Measurements from ENCODE around the gene ANKRD18B.
"Not testable (repeated sequence)": the region's sequence is repeated elsewhere in the genome, so short reads cannot be mapped to it uniquely, and the experiment has no call there.

ANKRD18B gene

DNA sequence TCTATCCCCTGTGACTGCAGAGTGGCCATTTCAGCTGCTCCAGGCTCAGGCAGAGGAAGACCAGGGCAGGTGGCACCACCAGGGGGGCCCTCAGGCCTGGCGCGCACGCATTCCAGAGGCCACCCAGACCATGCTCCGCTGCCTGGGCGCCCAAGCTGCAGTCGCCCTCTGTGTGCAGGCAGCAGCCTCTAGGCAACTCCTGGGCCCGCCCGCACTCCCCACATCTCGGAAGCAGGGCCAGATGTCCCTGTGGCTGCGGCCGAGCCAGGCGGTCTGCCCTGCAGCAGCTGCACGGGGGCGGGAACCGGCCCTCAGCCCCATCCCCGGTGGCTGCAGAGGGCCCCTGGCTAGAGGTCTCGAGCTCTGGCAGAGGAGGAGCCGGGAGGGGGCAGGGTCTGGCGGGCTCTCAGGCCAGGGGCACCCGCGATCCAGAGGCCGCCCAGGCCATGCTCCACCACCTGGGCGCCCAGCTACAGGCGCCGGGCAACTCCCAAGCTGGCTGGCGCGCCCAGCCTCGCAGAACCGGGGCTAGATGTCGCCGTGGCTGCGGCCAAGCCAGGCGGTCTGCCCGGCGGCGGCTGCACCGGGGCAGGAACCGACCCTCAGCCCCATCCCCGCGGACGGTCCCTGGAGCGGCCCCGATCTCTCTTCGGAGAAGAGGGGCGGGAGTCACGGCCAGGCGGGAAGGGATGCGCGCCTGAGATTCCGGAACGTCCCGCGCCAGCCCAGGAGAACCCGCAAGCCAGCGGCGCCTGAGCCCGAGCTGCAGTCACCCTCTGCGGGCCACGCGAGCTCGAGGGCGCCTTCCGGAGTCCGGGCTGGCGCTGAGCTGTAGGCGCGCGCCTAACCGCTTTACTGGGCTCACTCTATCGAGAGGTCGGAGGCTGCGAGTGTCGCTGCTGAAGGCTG lies at the start of gene ANKRD18B:
Gene ANKRD18B (plus strand): TSS at position 855 of the 909 bp plus-strand sequence. CDS start 239 bp downstream, outside the sequence.
- DNase-seq: peak; percentile 84

DNA sequence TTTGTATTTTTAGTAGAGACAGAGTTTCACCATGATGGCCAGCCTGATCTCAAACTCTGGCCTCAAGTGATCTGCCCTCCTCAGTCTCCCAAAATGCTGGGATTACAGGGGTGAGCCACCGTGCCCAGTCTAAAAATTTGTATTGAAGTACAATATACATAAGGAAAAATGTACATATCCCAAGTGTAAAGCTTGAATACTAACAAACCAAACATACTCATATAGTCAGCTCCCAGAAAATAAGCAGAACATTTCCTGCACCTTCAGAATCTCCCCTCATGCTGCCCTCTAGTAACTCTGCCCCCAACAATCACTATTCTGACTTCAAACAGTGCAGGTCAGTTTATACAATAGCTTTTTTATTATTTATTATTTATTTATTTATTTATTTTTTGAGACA lies 48.7 kb upstream of the ANKRD18B start:
- DNase-seq: no peak

DNA sequence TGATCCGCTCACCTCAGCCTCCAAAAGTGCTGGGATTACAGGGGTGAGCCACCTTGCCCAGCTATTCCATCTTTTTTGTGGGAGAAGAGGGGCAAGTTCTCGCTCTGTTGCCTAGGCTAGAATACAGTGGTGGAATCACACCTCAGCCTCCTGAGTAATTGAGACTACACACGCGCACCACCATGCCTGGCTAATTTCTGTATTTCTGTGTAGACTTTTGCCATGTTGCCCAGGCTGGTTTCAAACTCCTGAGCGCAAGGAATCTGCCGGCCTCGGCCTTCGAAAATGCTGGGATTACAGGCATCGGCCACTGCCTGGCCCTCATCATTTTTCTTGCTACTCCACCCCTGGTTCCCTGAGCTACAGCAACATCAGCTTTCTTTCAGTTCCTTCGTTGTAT lies 47.5 kb upstream of the ANKRD18B start:
- no peak for DNase-seq

DNA sequence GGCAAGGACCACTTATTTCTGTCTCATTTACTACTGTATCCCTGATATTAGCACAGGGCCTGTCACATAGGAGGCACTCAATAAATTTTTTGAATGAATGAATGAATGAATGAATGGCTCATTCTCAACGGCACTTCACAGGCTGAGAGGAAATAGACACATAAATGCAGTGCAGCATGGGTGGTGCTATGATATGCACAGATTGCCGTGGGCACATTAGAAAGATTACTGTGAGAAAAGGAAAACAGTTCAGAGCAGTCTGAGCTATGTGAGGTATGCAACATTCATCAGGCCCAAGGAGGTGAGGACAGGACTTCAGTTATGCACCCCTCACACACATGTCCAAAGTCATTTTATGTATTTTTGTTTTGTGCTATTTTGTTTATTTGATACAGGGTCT lies 43.9 kb upstream of the ANKRD18B start:
- DNase-seq: no peak

DNA sequence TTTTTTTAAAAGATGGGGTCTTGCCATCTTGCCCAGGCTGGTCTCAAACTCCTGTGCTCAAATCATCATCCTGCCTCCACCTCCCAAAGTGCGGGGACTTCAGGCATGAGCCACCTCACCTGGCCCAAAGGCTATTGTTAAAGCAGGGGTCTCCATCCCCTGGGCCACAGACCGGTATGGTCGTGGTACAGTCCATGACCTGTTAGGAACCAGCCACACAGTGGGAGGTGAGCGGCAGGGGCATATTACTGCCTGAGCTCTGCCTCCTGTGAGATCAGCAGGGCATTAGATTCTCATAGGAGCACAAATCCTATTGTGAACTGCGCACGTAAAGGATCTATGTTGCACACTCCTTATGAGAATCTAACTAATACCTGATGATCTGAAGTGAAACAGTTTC lies 43.1 kb upstream of the ANKRD18B start:
- no peak for DNase-seq

DNA sequence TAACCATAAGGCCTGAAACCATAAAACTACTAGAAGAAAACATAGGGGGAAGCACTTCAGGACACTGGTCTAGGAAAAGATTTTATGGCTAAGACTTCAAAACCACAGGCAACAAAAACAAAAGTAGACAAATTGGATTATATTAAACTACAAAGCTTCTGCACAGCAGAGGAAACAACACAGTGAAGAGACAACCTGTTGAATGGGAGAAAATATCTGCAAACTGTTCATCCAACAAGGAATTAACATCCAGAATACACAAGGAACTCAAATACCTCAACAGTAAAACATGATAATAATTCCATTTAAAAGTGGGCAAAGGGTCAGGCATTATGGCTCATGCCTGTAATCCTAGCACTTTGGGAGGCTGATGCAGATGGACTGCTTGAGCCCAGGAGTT lies 38.7 kb upstream of the ANKRD18B start:
- DNase-seq: not testable (repeated sequence)

DNA sequence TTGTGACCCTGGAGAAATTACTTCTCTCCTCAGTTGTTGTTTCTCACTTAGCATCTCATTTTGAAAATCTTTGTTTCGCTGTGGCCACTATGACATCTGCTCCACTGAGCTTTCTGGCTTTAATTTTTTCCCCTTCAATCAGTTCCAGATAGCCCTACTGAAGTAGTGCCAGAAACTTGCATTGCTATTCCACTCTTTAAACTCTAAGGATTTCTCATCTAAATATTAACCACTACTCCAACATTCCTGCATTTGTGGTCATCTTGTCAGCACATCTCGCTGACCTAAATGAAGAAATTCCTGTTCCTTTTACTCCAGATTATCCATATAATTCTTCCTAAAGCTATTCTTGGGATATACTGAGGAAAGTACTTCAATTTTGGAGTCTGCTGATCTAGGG lies 35.0 kb upstream of the ANKRD18B start:
- no peak for DNase-seq

DNA sequence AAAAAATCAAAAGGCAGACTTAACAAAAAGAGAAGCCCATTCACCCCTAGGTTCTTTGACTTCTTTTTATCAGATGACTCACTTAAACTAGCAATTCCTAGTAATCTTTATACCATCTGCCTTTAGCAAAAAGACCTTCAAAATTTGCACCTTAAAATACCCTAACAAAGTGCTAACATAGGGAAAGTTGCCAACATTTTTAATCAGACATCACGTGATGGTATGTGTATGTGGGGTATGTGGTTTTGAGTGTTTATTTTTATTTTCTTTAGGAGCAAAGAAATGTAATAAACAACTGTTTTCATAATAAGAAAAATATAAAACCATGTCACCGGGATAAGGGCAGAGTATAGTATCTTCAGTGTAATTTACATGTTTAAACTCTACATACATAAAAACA lies 30.2 kb upstream of the ANKRD18B start:
- DNase-seq: not testable (repeated sequence)

DNA sequence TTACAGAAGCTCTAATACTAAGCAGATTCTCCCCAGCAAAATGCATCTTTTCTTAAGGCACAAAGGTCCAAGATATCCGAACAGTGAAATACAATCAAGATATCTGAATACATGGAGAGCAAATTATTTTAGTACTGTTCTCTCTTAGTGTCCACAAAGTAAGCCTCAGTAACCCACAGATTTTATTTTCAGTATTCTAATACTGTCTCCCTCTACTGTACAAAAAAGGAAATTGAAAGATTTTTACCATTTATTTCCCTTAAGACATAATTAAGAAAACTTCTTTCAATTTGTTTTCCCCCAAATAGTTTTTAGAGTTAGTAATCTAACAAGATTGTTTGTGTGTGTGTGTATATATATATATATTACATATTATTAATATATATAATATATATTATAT lies 25.7 kb upstream of the ANKRD18B start:
- DNase-seq: no peak

DNA sequence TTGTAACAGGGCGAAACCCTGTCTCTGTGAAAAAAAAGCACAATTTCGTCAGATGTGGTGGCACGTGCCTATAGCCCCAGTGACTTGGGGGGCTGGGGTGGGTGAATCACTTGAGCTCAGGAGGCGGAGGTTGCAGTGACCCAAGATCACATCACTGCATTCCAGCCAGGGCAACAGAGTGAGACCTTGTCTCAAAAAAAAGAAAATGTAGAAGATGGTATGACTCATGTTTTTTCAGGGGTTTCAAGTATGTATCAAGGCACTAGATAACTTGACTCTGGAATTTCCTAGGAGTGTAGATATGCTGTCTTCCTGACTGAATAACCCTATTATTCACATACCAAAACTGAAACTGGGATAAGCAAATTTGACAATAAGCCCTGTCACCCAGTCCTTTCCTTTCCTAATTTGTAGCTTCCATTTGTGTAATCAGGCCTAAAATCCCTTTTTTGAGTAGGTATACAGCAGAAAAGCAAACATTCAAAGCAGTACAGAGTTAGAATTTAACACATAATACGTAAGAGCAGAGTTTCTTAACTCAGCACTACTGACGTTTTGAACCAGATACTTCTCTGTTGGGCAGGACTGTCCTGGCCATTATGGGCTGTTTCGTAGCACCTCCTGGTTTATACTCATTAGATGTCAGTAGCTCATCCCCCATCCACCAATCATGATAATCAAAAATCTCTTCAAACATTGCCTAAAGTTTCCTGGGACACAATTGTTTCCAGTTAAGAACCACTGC lies 17.3 kb upstream of the ANKRD18B start:
- DNase-seq: no peak

DNA sequence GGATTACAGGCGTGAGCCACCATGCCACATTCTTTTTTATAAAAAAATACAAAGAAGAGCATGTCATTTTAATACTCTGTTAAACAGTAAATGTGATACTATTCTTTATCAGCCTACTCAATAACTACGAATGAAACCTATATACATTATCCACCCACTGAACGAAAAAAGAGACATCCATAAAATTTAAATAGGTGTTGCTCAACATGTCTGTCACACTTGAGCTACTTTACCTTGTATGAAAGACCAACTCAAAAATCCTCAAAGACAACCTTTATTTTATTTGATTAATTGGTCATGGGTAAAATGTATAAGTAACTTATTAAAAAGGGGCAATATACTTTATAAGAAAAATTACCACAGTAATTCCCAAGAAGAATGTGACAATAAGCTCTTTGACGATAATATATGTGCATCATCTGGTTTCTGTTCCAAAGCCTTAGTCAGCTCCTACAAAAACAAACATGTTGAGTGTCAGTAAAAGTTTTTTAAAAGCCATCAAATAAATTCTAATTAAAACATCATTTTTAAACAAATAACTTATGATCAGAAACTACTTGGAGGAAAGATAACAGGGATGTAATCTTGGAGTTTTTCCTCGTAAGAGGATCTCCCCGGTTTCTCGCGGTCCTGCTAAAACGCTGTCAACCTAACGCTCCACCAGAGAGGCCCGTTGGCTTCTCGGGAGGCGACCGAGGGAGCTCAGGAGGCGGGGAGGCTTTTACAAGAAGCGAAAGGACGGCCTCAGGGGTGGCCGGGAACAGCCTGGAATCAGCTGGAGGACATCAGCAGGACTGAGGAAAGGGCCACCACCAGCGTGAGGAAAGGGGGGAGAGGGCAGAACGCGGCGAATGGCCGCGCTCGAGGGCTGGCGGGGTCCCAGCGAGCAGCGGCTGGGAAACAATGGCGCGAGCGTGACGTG lies 13.5 kb upstream of the ANKRD18B start:
- peak; percentile 92 for DNase-seq

DNA sequence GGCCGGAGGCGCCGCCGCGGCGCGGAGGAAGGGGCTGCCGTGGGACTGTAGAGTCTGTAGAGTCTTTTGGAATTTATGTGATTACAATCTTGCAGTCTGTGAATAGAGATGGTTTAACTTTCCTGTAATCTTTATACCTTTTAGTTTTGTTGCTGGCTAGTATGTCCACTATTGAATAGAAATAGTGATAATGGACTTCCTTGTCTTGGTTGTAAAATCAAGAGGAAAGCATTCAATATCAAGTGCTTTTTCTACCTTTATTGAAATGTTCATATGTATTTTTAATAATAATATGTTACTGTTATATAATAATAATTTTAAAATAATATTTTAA lies 12.9 kb upstream of the ANKRD18B start:
- not testable (repeated sequence) for DNase-seq

DNA sequence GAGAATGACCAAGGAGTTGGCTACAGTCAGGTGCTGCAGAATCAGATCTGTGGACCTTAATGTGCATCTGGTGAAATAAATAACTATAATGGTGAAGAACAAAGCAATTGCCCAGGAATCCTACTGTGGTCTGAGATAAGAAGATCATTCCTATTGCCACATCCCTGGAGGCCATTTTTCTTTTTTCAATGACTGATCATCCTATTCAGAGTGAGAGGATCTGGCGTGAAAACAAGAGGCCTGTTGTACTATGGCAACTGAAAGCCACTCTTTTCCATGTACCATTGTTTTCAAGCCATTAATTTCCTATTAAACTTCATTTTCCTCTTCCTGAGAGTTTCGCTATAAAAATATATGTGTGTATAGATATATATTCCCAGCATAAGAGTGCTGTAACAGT lies 11.5 kb upstream of the ANKRD18B start:
- DNase-seq: not testable (repeated sequence)

DNA sequence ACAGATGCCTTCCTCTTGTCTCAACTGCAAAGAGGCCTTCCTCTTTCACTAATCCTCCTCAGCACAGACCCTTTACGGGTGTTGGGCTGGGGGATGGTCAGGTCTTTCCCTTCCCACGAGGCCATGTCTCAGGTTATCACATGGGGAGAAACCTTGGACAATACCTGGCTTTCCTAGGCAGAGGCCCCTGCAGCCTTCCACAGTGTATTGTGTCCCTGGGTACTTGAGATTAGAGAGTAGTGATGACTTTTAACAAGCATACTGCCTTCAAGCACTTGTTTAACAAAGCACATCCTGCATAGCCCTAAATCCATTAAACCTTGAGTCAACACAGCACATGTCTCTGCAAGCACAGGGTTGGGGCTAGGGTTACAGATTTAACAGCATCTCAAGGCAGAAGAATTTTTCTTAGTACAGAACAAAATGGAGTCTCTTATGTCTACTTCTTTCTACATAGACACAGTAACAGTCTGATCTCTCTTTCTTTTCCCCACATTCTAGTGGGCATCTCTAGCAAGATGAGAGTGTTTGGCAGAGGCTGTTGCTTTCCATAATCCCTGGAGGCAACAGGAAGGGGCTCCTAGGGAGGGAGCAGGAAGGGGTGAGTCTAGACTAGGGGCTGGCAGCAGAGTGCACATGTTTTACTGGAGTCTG lies 8.6 kb upstream of the ANKRD18B start:
- DNase-seq: not testable (repeated sequence)

DNA sequence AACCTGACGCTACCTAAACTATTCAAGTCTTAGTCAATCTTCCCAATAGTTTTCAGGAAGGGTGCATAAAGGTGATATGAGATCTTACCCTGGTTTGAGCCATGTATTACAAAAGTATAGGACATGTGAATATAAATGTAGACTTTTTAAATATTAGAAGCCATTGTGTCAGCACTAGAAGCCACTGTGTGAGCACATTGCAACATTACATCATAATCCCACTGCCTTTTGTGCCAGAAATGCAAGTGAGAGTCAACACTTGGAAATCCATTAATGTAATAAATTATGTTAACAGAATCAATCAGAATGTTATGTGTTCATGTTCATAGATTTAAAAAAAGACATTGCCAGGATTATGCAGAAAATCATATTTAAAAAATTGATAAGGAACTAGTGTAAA lies 7.7 kb upstream of the ANKRD18B start:
- DNase-seq: not testable (repeated sequence)

DNA sequence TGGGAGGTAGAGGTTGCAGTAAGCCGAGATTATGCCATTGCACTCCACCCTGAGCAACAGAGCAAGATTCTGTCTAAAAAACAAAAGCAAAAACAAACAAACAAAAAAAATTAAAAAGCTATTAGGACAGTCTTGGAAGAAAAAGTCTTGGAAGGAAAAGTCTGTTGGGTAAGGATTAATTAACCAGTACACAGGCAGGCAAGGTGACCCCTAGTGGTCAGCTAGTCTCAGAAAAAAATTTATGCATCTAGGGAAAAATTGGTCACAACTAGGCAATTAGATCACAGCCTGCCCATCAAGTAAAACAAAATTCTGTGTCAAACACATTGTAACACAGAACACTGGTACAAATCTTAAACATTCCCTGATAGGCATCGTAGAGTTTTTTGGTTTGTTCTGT lies 6.7 kb upstream of the ANKRD18B start:
- peak; percentile 34 for DNase-seq

DNA sequence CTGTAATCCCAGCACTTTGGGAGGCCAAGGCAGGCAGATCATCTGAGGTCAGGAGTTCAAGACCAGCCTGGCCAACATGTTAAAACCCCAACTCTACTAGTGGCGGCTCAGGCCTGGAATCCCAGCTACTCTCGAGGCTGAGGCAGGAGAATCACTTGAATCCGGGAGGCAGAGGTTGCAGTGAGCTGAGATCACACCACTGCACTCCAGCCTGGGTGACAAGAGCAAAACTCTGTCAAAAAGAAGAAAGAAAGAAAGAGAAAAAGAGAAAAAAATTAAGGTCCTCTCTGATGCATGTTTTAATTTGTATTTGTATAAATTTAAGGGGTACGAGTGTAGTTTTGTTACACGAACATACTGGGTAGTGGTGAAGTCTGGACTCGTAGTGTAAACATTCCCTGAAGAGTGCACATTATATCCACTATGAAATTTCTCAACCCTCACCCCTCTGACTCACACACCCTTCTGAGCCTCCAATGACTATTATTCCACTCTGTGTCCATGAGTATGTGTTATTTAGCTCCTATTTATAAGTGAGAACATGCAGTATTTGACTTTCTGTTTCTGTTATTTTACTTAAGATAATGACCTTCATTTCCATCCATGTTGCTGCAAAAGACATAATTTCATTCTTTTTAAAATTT lies 6.0 kb upstream of the ANKRD18B start:
- DNase-seq: not testable (repeated sequence)

DNA sequence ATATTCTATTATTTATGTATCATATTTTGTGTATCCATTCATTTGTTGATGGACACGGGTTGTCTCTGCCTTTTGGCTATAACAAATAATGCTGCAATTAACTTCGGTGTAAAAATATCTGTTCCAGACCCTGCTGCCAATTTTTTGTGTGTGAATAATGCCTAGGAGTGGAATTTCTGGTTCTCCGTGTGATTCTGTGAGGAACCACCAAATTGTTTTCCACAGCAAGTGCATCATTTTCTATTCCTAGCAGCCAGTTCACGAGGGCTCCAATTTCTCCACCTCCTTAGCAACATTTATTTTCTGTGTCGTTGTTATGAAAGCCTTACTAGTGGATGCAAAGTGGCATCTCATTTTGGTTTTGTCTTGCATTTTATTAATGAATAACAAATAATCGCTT lies 2.2 kb upstream of the ANKRD18B start:
- DNase-seq: not testable (repeated sequence)

DNA sequence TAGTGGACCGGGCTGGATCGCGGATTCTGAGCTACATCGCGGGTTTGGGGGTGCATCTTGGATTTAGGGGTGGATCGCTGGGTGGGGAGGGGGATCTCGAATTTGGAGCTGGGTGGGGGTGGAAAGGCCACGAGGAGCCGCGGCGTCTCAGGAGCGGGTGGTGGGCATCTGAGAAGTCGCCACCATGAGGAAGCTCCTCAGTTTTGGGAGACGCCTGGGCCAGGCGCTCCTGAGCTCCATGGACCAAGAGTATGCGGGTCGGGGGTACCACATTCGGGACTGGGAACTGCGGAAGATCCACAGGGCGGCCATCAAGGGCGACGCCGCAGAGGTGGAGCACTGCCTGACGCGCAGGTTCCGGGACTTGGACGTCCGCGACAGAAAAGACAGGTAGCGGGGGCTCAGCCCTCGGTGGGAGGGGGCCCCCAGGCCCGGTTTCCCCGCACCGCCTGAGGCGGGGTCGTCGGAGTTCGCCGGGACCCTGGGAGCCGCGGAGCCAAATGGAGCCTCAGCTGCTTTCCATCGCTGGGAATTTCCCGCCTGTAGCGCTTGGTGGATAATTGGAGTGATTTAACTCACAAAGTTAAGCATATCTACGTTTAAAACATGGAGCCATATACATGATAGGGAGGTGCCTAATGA lies 376 bp downstream of the ANKRD18B start:
- peak; percentile 74 for DNase-seq

DNA sequence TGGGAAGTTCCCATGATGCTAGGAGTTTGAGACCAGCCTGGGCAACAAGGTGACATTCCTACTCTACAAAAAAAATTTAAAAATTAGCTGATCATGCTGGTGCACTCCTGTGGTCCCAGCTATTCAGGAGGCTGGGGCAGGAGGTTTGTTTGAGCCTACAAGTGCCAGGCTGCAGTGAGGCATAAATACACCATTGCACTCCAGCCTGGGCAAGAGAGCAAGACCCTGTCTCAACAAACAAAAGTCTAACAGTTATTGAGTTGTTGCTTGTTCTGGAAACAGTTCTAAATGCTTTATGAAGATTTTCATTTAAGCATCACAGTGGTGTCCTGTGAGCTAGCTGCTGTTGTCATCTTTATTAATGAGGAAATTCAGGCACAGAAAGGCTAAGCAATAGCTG lies 4.0 kb downstream of the ANKRD18B start:
- DNase-seq: not testable (repeated sequence)

DNA sequence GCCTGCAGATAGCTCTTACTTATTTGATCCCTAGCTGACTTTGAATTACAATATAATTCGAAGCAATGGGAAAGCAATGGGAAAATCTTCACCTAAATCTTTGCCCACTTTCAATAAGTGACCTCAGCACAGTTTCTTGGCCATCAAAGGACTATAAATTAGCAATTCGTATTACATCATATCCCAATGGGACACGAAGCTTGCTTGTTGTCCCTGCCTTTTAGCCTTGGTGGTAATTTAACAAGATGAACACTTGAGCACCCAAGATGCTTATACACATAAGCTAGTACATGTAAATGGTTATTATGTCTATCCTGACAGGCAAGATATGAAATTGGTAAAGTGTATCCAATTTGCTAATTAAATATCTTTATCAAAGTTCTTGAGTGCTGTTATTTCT lies 9.9 kb downstream of the ANKRD18B start:
- DNase-seq: not testable (repeated sequence)

Data from retina (tissue), 1 donor.